AG04450 (cell line): ENCODE data around the gene ZMYND19. TPM values are rescaled to one million over a fixed set of nuclear protein-coding genes. Genes with fewer than 3 reads are reported as not detected.

ENCODE experiments used
- CTCF ChIA-PET: fragments of 300-600, 350-600 bp; formaldehyde crosslinking; extraction: SDS; loops from one replicate; lab custom pipeline; 2022; ENCODE audit warnings: antibody characterized with exemption, inconsistent platforms; lab: Charles Lee
- POLR2A ChIA-PET: fragments of 350-600 bp; formaldehyde crosslinking; extraction: SDS; loops from one replicate; lab custom pipeline; 2021; ENCODE audit warnings: antibody characterized with exemption, inconsistent platforms; lab: Yijun Ruan, JAX
- DNase-seq: peaks from one replicate; pipeline ENCODE4 v3.0.0-alpha.2; 2011; ENCODE audit warnings: low read depth, low spot score
- H3K27ac ChIP-seq: one replicate; pipeline ENCODE4 v1.5.1; 2012; ENCODE audit warnings: low read depth, low read length, control low read depth
- H3K27me3 ChIP-seq: one replicate; pipeline ENCODE4 v1.6.0; 2012; ENCODE audit warnings: low read length; ENCODE audit not compliant: control insufficient read depth, insufficient read depth
- H3K4me3 ChIP-seq: 2 replicates; pipeline ENCODE4 v1.5.1; 2011; ENCODE audit warnings: mild to moderate bottlenecking, low read depth, low read length, control low read depth
- H3K9me3 ChIP-seq: 2 replicates; pipeline ENCODE4 v1.5.1; 2012; ENCODE audit warnings: low read length; ENCODE audit not compliant: control insufficient read depth, insufficient read depth
- CTCF ChIP-seq: IDR thresholded peaks from 2 replicates; pipeline ENCODE4 v1.5.1; 2011; ENCODE audit warnings: low read depth, low read length, control low read depth, inconsistent platforms
- polyA plus RNA-seq: library from polyadenylated mRNA; depleted of rRNA; stranded (reverse); fragments of >200 nt; gene quantifications from 2 replicates; pipeline ENCODE4 v1.2.3, GENCODE V29; 2011

ZMYND19 gene
- polyA plus RNA-seq, 1 experiment = 11.4 TPM

DNA sequence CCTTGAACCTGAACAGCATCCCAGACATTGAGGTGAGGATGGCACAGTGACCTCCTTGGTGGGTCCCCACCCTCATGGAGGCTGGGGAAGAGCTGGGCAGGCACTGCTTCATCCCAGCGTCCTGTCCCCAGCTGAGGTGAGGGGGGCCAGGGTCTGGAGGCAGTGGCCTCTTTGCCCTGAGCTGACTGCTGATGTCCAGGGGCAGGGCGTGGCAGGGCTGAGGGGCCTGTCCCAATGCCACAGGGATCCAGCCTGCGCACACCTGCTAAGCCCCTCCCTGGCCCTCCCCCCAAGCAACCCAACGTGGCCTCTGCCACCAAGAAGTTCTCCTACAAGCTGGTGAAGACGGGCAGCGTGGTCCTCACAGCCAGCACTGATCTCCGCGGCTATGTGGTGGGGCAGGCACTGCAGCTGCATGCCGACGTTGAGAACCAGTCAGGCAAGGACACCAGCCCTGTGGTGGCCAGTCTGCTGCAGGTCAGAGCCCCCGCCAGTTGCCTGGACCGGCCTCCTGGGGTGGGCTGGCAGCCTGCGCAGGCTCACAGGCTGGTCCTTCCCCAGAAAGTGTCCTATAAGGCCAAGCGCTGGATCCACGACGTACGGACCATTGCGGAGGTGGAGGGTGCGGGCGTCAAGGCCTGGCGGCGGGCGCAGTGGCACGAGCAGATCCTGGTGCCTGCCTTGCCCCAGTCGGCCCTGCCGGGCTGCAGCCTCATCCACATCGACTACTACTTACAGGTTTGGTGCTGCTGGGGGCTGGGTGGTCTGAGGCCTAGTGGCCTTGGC is 23.6 kb upstream of the ZMYND19 start:
- no peaks in the 10 kb centered on the region for H3K27me3 ChIP-seq
- ChIA-PET CTCF (no interaction called here), POLR2A (interaction anchor here (1.2 kb wide), 1 partner anchor 9 kb away, joined by 3 read pairs; the partner anchor contains the start of gene ARRDC1)

DNA sequence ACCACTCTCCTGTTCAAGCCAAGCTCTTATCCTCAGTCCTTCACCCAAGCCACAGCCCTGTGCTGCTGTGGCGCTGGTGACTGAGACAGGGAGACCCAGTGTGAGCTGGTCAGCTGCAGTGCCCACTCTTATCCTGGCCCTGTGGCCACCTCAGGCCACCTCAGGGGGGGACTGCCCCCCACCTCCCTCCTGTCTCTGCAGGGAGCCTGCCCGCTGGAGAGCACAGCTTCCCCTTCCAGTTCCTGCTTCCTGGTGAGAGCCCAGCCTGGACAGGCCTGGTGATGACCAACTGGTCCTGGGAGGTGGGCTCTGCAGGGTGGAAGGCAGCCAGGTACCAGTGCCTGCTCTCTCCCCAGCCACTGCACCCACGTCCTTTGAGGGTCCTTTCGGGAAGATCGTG is 22.9 kb upstream of the ZMYND19 start:
- CTCF ChIA-PET = no interaction called here
- no peak for DNase-seq
- POLR2A ChIA-PET = interaction anchor here (1.2 kb wide), 1 partner anchor 8 kb away, joined by 3 read pairs; the partner anchor contains the start of gene ARRDC1

More for the DNA sequence above, 23.6 kb upstream of the ZMYND19 start:
- Histone ChIP-seq H3K4me3 (no peak overlapping the region), H3K9me3 (peaks cover 5% of the 10 kb centered on the region; the same call in 1 of the 2 replicates), H3K27ac (no peak overlapping the region)
- no peak for TF ChIP-seq CTCF
- no peak for DNase-seq

GRCh38 chr9:137612741-137613142 is 22.4 kb upstream of the ZMYND19 start:
- POLR2A ChIA-PET = interaction anchor here (0.6 kb wide), 1 partner anchor 33 kb away, joined by 3 read pairs; no protein-coding TSS in a partner anchor
- peak overlapping the region; percentile 31 for H3K27ac ChIP-seq

More for the DNA sequence above, 22.9 kb upstream of the ZMYND19 start:
- Histone ChIP-seq H3K9me3 (peaks cover 3% of the 10 kb centered on the region; the same call in 1 of the 2 replicates), H3K27me3 (no peaks in the 10 kb centered on the region), H3K4me3 (no peak overlapping the region), H3K27ac (no peak overlapping the region)
- TF ChIP-seq CTCF = no peak

GRCh38 chr9:137611623-137612609 is 21.6 kb upstream of the ZMYND19 start:
- no peak overlapping the region for H3K4me3 ChIP-seq
- no peaks in the 10 kb centered on the region for H3K27me3 ChIP-seq
- no peak for TF ChIP-seq CTCF
- CTCF ChIA-PET = no interaction called here
- no peaks in the 10 kb centered on the region; the same call in 1 of the 2 replicates for H3K9me3 ChIP-seq
- peak; percentile 29 for DNase-seq
- peak overlapping the region; percentile 31 for H3K27ac ChIP-seq
- POLR2A ChIA-PET = interaction anchor here (0.6 kb wide), 1 partner anchor 32 kb away, joined by 3 read pairs; no protein-coding TSS in a partner anchor

More at GRCh38 chr9:137612741-137613142, 22.4 kb upstream of the ZMYND19 start:
- DNase-seq = no peak
- CTCF ChIA-PET = no interaction called here
- TF ChIP-seq CTCF = no peak
- Histone ChIP-seq H3K4me3 (no peak overlapping the region), H3K9me3 (no peaks in the 10 kb centered on the region; the same call in 1 of the 2 replicates), H3K27me3 (no peaks in the 10 kb centered on the region)
